GM19238 (cell line): Measurements from ENCODE around the gene IL13RA2.

ENCODE experiments used
- DNase-seq: peaks from one replicate; pipeline ENCODE4 v3.0.0; 2011; ENCODE audit warnings: low spot score; ENCODE audit not compliant: insufficient read length

IL13RA2 gene

GRCh38 chrX:114999906-115000305, 17.5 kb downstream of the IL13RA2 start:
- DNase-seq, result no peak

GRCh38 chrX:114997779-114998178, 19.6 kb downstream of the IL13RA2 start:
- DNase-seq, result no peak

GRCh38 chrX:114985967-114986592, 31.3 kb downstream of the IL13RA2 start:
- no peak for DNase-seq

DNA sequence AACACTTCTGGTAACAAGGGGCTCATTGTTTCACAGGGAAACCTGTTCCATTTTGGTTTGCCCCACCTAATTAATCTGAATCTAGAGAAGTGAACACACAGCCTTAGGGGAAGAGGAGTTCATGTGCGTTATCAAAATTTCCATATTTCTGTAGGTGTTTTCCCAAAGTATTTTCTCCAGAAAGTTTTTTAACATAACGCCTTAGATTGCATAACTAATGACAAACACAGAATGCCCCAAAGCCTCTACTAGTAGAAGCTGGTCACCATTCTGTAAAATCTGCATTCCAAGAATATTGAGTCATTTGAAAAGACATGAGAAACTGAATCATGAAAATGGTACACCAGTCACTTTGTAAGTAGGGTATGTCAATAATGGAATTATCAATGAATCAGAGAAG, 41.1 kb downstream of the IL13RA2 start:
- no peak for DNase-seq

DNA sequence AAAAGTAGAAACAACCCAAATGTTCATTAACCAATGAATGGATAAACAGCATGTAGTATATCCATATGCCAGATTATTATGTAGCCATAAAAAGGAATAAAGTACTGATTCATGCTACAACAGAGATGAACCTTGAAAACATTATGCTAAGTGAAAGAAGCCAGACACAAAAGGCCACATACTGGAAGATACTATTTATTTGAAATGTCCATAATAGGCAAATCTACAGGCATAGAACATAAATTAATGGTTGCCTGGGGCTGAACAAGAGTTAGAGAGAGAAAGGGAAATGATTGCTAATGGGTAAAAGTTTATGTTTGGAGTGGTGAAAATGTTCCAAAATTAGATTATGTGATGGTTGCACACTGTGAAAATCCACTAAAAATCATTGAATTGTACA, 44.4 kb downstream of the IL13RA2 start:
- no peak for DNase-seq

DNA sequence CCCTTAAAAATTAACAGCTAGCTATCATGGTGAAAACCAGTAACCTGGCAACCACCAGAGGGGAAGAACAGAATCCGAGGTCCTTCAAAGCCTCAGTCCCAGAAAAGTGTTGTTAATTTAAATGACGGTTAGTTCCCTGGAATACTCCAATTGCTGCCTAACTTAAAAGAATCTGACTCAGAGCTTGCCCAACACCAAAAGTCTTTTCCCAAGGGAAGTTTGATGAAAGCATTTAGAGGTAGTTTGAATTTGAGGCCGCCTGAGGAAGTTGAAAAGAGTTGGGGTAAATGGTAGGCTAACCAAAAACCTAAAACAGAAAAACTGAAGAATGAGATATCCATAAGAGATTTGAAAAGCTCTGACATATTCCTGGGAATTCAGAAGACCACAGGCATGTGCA, 46.6 kb downstream of the IL13RA2 start:
- DNase-seq, result no peak

DNA sequence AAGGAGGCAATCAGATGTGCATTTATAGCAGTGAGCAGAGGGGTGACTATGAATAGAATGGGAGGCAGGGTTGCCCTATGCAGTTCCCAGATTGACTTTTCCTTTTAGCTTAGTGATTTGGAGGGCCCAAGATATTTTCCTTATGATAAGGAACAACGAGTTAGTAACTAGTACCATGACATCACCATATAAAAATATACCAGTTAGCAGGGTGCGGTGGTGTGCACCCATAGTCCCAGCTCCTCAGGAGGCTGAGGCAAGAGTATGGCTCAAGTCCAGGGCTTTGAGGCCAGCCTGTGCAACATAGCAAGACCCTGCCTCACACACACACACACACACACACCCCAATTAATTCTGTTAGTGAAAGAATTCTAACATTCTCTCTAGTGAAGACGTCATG, 53.0 kb downstream of the IL13RA2 start:
- DNase-seq, result no peak

DNA sequence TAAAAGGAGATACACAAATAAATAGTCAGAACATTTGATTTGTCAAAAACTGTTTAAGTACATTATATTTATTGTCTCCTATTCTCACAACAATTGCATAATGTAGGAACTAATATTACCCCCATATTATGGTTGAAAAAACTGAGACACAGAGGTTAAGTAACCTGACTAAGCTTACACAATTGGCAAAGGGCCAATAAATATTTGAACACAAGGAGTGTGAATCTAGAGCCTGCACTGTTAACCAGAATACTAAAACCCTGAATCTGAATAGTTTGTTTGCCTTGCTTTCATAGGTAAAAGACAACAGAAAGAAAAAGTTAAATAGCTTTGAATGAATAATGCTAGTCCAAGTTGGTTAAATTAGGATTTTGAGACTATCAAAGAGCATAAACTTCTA, 55.2 kb downstream of the IL13RA2 start:
- no peak for DNase-seq

GRCh38 chrX:114959729-114960128, 57.7 kb downstream of the IL13RA2 start:
- DNase-seq, result no peak
